ENCODE measurements around the gene PIBF1.

DNA sequence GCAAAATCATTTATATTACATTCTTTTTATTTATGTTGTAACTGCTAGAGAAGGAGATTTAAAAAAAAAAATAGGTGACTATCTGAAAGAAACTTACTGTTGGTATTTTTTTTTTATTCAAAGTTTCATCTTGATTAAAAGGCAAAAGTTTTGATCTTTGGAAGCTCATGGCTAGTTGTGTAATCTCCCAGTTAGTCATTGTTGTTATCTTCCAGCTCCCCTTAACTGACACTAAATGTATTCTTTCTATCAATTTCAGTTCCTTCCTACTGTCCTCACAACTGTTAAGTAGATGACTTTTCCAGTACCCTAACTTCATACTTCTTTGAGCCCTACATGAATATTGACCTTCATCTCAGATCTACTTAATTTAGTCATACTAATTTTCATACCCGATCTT, 71.1 kb downstream of the PIBF1 start:
- TF ChIP-seq POLR2A (IDR thresholded peaks at IDR 0.05) (no peak), POLR2AphosphoS5 (IDR thresholded peaks at IDR 0.05; ENCODE audit: insufficient read depth in 1 of 2, low read depth in 1 of 2) (no peak)

All from vagina (tissue), 2 donors.